Uterus (tissue), 4 donors: ENCODE data around the gene SLC35D3. TPM values are rescaled to one million over a fixed set of nuclear protein-coding genes. Genes with fewer than 3 reads are reported as not detected.

Source experiments
- DNase-seq, 2 donors: peaks; one replicate each; pipeline ENCODE4 v3.0.0-alpha.2; 2019 to 2020
- H3K27ac ChIP-seq, 2 donors: fragments of 200-600 bp; sonication (generic); 1 replicate in 1 of 2; 2 replicates in 1 of 2; pipeline ENCODE4 v1.5.1; 2016 to 2018
- H3K27me3 ChIP-seq, 2 donors: fragments of 200-600 bp; sonication (generic); one replicate each; pipeline ENCODE4 v1.5.1; 2018 to 2019; ENCODE audit warnings: control low read depth in 1 of 2
- H3K36me3 ChIP-seq, 2 donors: fragments of 200-600 bp; sonication (generic); one replicate each; pipeline ENCODE4 v1.5.1; 2019; ENCODE audit warnings: control low read depth in 1 of 2
- H3K4me1 ChIP-seq, 2 donors: fragments of 200-600 bp; sonication (generic); one replicate each; pipeline ENCODE4 v1.5.1; 2018 to 2019; ENCODE audit warnings: control low read depth in 1 of 2
- H3K4me3 ChIP-seq, 2 donors: fragments of 200-600 bp; sonication (generic); 1 replicate in 1 of 2; 2 replicates in 1 of 2; pipeline ENCODE4 v1.5.1; 2018 to 2019; ENCODE audit warnings: mild to moderate bottlenecking in 1 of 2
- H3K9me3 ChIP-seq, 2 donors: fragments of 200-600 bp; sonication (generic); one replicate each; pipeline ENCODE4 v1.5.1; 2019; ENCODE audit warnings: control low read depth in 1 of 2
- POLR2A ChIP-seq, 2 donors: fragments of 450-650 bp; IDR thresholded peaks; one replicate each; pipeline ENCODE4 v1.6.1; 2016; ENCODE audit warnings: antibody characterized with exemption in 2 of 2, mild to moderate bottlenecking in 1 of 2, moderate library complexity in 1 of 2
- intact Hi-C: fragments of 100-400 bp; cut with DNase I; formaldehyde crosslinking; loops from one replicate; pipeline ENCODE4 v1.15.1; 2023; ENCODE audit warnings: low total_unique reads
- total RNA-seq, 4 donors: library from RNA; depleted of rRNA in 3 of 4; stranded (reverse); fragments of >200 nt in 3 of 4; gene quantifications; one replicate each; pipeline versions ENCODE4 v1.1.0 to v1.2.4, GENCODE V29; 2014 to 2023
- TF ChIP-seq, protein P1 (sequence below), 4 experiments: fragments of 200-600 bp in 2 of 4; fragments of 450-650 bp in 2 of 4; sonication (generic) in 2 of 4; IDR thresholded peaks; one replicate each; pipeline ENCODE4 v1.5.1; 2016 to 2019; ENCODE audit warnings: antibody characterized with exemption in 4 of 4, mild to moderate bottlenecking in 2 of 4, moderate library complexity in 1 of 4
- donor health status: DM: yes; HTN: yes; CAD: no.

The SLC35D3 gene
- total RNA-seq, 4 donors from 2014 or later = not detected

DNA sequence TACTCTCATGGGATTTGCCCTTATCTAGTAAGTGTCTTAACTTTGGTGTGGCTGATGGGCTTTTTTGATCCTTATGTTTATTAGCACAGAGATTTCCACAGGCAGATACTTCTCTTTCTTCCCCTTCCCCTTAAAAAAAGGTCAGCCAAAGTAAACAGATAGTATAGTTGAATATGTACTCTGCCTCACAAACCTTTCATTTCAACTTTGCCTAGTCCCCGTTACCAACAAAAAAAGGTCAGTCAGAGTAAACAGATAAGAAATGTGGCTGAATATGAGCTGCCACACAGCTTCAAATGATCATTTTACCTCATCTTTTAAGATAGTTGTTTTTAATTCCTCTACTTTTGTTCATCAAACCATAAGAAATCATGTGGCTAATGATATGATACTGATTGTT, 34.1 kb upstream of the SLC35D3 start:
- no peaks in the 10 kb centered on the region for H3K9me3 ChIP-seq
- TF ChIP-seq, protein P1, sequence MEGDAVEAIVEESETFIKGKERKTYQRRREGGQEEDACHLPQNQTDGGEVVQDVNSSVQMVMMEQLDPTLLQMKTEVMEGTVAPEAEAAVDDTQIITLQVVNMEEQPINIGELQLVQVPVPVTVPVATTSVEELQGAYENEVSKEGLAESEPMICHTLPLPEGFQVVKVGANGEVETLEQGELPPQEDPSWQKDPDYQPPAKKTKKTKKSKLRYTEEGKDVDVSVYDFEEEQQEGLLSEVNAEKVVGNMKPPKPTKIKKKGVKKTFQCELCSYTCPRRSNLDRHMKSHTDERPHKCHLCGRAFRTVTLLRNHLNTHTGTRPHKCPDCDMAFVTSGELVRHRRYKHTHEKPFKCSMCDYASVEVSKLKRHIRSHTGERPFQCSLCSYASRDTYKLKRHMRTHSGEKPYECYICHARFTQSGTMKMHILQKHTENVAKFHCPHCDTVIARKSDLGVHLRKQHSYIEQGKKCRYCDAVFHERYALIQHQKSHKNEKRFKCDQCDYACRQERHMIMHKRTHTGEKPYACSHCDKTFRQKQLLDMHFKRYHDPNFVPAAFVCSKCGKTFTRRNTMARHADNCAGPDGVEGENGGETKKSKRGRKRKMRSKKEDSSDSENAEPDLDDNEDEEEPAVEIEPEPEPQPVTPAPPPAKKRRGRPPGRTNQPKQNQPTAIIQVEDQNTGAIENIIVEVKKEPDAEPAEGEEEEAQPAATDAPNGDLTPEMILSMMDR (IDR thresholded peaks at IDR 0.05) = no peak
- TF ChIP-seq POLR2A (IDR thresholded peaks at IDR 0.05) = no peak
- no peak overlapping the region for H3K4me3 ChIP-seq
- H3K27me3 ChIP-seq = no peaks in the 10 kb centered on the region
- no peaks in the 10 kb centered on the region for H3K4me1 ChIP-seq
- intact Hi-C loops = no loop called here
- H3K27ac ChIP-seq = no peak overlapping the region
- no peaks in the 10 kb centered on the region for H3K36me3 ChIP-seq
- DNase-seq = no peak

DNA sequence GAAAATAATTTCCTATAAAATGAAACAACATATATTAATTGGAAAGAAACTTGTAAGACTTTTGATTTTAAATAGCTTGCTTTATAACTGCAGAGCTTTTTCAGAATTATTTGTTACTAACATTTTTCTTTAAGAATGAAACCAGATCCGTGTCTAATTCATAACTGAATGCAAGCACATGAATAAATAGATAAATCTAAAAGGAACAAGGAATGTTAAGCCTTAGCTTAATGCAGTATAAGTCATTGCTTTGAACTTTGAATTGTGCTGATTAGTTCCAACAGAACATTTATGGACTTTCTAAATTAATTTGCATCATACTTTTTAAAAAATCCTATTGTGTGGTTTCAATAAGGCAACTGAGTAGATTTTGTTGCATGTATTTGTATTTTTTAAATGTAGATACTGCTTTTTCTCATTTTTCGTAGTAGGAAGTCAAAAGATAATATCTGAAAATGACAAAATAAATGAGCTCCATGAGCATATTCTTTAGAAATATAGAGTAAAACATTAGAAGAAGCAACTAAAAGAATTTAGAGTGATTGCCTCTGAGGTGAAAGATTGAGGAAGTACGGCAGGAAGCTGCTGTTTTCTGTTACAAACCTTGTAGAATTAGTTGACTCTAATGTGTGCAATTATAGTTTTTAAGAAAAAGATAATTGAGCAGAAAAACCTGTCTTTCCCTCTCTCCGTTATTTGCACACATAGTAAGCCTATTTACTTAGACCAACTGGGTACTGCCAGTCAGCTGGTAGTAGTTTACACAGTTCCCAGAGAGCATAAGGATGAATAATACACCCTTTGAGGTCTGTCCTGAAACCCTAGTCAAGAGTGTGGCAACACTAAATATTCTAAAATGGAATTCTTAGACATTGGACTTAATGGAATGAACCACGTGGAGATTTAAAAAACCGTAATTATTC, 32.6 kb upstream of the SLC35D3 start:
- no peak overlapping the region for H3K4me3 ChIP-seq

DNA sequence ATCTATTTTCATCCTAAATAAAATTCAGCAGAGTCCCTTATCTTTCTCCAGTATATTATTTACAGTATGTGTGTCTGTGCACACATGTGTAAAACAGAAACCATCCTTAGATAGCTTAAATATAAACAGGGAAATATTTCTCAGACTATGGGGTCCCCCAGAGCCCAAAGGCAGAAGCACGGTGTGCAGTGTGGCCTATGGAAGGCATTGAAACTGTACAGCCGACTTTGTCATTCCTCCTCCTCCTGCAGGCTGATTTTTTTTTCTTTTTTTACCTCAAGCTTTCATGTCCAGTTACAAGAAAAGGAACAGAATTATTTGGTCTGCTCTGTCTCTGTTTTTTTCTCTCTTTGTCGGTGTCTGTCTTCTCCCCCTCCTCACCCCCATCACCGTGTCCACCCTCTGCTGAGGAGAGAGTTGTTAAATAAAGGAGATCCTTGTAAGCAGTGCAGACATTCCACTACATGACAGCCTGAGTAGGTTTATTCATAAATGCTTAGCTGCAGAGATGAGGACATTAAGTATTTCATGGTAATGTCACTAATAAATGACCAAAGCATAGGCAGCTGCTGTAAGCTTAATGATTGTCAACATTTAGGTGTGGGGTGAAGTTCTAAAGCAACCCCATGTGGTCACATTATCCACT, 31.8 kb upstream of the SLC35D3 start:
- Histone ChIP-seq H3K4me1 (no peaks in the 10 kb centered on the region), H3K4me3 (no peak overlapping the region), H3K27ac (no peak overlapping the region), H3K27me3 (no peaks in the 10 kb centered on the region), H3K36me3 (no peaks in the 10 kb centered on the region), H3K9me3 (no peaks in the 10 kb centered on the region)
- no peak for DNase-seq
- intact Hi-C loops = no loop called here
- no peak for TF ChIP-seq POLR2A (IDR thresholded peaks at IDR 0.05)
- TF ChIP-seq, protein P1 (IDR thresholded peaks at IDR 0.05) = no peak

More for the DNA sequence above, 32.6 kb upstream of the SLC35D3 start:
- Histone ChIP-seq H3K9me3 (no peaks in the 10 kb centered on the region), H3K4me1 (no peaks in the 10 kb centered on the region), H3K27ac (no peak overlapping the region), H3K36me3 (no peaks in the 10 kb centered on the region), H3K27me3 (no peaks in the 10 kb centered on the region)
- intact Hi-C loops = no loop called here
- no peak for DNase-seq
- TF ChIP-seq POLR2A (IDR thresholded peaks at IDR 0.05) = no peak
- TF ChIP-seq, protein P1 (IDR thresholded peaks at IDR 0.05) = no peak

DNA sequence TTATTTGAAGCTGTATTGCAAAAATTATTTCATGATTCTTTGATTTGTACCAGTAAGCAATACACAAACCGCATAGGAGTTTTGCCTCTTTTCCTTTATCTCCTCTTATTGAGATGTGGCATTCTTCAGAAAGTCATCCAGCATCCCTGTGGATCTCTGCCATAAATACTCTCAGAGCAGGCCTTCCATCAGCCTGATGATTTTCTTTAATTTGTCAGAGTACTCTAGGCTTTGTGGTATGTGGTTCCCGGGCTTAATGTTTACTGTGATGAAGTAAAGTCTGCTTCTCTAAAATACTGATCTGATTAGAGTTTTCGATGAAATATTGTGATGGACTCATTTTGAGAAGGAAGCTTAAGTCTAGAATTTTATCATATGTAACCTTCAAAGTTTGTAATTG, 31.1 kb upstream of the SLC35D3 start:
- no peak for TF ChIP-seq POLR2A (IDR thresholded peaks at IDR 0.05)
- TF ChIP-seq, protein P1 (IDR thresholded peaks at IDR 0.05) = no peak
- intact Hi-C loops = no loop called here
- Histone ChIP-seq H3K9me3 (no peaks in the 10 kb centered on the region), H3K27ac (no peak overlapping the region), H3K4me3 (no peak overlapping the region), H3K27me3 (no peaks in the 10 kb centered on the region), H3K36me3 (no peaks in the 10 kb centered on the region), H3K4me1 (no peaks in the 10 kb centered on the region)
- DNase-seq = no peak

DNA sequence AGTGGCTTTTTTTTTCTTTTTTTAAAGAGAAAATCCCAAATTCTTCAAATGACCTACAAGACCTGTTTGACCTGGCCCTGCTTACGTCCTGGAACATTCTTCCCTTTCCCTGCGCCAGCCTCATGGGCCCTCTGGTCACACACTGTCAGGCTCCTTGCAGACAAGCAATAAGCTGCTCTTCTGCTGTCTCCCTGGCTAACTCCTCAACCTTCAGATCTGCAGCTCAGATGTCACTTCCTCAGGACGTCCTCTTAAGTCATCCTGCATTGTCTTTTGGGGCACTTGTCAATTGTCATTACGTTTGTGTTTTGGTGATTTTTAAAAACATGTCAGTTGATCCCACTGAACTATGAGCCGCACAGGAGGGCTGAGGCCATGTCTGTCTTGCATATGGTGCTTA, 28.9 kb upstream of the SLC35D3 start:
- Histone ChIP-seq H3K9me3 (no peaks in the 10 kb centered on the region), H3K36me3 (no peaks in the 10 kb centered on the region), H3K4me3 (no peak overlapping the region), H3K4me1 (no peaks in the 10 kb centered on the region), H3K27ac (no peak overlapping the region), H3K27me3 (no peaks in the 10 kb centered on the region)
- intact Hi-C loops = no loop called here
- DNase-seq = no peak
- TF ChIP-seq, protein P1 (IDR thresholded peaks at IDR 0.05) = no peak
- no peak for TF ChIP-seq POLR2A (IDR thresholded peaks at IDR 0.05)
